Measurements from ENCODE around the gene SH3BP4.

SH3BP4 gene

GRCh38 chr2:234967201-234967869 lies 15.5 kb downstream of the SH3BP4 start:
- no peak for FAIRE-seq

GRCh38 chr2:234967870-234968208 lies 16.0 kb downstream of the SH3BP4 start:
- FAIRE-seq = no peak

GRCh38 chr2:234968631-234969305 lies 17.0 kb downstream of the SH3BP4 start:
- FAIRE-seq = no peak

GRCh38 chr2:234969306-234970098 lies 17.7 kb downstream of the SH3BP4 start:
- FAIRE-seq = no peak

GRCh38 chr2:234970099-234970440 lies 18.3 kb downstream of the SH3BP4 start:
- no peak for FAIRE-seq

- FAIRE-seq = no peak
Observed at GRCh38 chr2:234970477-234970882, 18.7 kb downstream of the SH3BP4 start.

GRCh38 chr2:234971496-234971895 lies 19.7 kb downstream of the SH3BP4 start:
- no peak for FAIRE-seq

- FAIRE-seq = no peak
Observed at GRCh38 chr2:234973008-234973407, 21.2 kb downstream of the SH3BP4 start.

GRCh38 chr2:234974501-234975385 lies 22.9 kb downstream of the SH3BP4 start:
- no peak for FAIRE-seq

GRCh38 chr2:234975611-234976010 lies 23.8 kb downstream of the SH3BP4 start:
- no peak for FAIRE-seq

- no peak for FAIRE-seq
Observed at GRCh38 chr2:234976479-234977227, 24.8 kb downstream of the SH3BP4 start.

- no peak for FAIRE-seq
Observed at GRCh38 chr2:234977228-234977679, 25.4 kb downstream of the SH3BP4 start.

- FAIRE-seq = no peak
Observed at GRCh38 chr2:234978466-234979203, 26.8 kb downstream of the SH3BP4 start.

- no peak for FAIRE-seq
Observed at GRCh38 chr2:234979204-234980167, 27.7 kb downstream of the SH3BP4 start.

GRCh38 chr2:234980451-234981187 lies 28.8 kb downstream of the SH3BP4 start:
- FAIRE-seq = no peak

GRCh38 chr2:234981197-234982095 lies 29.6 kb downstream of the SH3BP4 start:
- FAIRE-seq = no peak

- no peak for FAIRE-seq
Observed at GRCh38 chr2:234982096-234982834, 30.4 kb downstream of the SH3BP4 start.
